ENCODE measurements around the gene SSPN.
"Not testable (repeated sequence)": the region's sequence is repeated elsewhere in the genome, so short reads cannot be mapped to it uniquely, and the experiment has no call there.

Gene SSPN

GRCh38 chr12:26233631-26234030 lies 38.3 kb downstream of the SSPN start:
- DNase-seq: no peak

DNA sequence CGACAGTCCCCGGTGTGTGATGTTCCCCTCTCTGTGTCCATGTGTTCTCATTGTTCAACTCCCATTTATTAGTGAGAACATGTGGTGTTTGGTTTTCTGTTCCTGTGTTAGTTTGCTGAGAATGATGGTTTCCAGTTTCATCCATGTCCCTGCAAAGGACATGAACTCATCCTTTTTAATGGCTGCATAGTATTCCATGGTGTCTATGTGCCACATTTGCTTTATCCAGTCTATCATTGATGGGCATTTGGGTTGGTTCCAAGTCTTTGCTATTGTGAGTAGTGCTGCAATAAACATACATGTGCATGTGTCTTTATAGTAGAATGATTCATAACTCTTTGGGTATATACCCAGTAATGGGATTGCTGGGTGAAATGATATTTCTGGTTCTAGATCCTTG lies 40.1 kb downstream of the SSPN start:
- not testable (repeated sequence) for DNase-seq

GRCh38 chr12:26238341-26239121 lies 43.2 kb downstream of the SSPN start:
- no peak for DNase-seq

GRCh38 chr12:26239122-26239851 lies 43.9 kb downstream of the SSPN start:
- DNase-seq: no peak

DNA sequence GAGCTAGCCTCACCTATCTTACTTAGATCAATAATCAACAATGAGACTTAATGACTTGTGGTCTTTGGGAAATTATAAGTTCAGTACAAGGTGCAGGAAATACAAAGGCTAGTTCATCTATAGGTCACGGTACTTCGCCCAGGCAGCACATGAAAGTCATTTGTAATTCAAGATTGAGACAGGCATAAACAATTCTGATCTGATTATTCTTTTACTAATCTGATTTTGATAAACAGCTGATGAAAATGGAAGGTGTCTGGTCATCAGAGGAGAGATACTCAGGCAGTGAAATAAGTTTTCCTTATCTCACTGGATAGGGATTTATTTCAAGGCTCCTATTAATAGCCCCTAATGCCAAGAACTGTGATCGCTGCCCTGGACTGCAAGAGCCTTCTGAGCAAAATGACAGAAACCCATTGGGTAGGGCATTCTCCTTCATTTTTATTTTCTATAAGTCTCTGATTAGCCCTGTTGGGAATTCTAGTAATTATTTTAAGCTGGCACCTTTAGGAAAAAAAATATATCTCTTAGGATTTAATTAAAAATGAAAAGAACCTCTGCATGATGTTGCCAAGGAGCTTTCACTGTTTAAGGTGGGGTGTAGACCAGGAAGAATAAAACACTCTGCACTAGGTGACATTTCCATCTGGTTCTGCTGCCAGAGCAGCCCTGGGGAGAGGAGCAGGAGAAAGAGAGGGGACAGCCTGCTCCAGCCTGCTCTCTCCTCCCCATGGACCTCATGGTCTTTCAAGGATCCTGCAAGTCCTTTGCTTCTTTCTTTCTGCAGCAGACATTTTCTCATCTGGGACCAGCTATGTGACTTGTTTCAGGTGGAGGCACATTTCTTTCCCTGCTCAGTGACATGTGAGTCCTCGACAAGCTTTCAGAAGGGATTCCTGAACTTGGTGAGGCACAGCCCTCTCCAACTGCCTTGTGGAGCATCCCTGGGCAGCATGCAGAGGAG lies 44.8 kb downstream of the SSPN start:
- no peak for DNase-seq

DNA sequence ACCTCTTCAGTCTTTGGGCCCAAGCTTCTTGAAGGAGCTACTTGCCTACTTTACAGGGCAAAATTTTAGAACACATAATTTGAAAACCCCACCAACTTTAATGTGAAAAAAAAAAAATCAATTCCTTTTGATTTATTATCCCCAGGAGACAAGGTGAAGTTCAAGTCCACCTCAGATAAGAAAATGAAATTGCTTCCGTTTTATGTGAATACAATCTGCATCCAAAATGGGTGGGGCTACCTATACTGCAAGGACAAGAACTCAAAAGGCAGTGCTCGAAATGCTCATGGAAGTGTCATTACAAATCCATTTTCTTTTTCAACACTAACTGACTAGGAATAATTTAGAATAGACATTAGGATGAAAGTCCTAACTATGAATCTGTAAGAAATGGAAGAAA lies 45.7 kb downstream of the SSPN start:
- DNase-seq: no peak

DNA sequence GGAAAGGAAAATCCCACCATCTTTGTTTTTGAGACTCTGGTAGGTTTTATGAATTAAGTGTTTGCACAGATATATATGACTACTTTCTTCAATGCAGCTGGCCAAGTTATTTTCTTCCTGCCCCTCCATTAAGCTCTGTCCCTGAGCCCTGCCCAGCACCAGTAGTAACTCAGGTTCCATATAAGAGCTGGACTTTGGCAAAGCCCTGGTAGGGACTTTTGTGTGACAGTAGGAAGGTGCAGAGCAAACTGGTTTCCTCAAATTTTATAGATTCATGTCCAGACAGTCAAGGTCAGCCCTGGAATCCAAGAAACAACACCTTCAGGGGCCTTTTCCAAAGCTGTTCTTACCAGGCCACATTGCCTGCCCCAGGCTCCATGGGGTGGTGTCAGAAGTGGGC lies 47.3 kb downstream of the SSPN start:
- no peak for DNase-seq

- DNase-seq: no peak
Observed at GRCh38 chr12:26244503-26244902, 49.1 kb downstream of the SSPN start.

DNA sequence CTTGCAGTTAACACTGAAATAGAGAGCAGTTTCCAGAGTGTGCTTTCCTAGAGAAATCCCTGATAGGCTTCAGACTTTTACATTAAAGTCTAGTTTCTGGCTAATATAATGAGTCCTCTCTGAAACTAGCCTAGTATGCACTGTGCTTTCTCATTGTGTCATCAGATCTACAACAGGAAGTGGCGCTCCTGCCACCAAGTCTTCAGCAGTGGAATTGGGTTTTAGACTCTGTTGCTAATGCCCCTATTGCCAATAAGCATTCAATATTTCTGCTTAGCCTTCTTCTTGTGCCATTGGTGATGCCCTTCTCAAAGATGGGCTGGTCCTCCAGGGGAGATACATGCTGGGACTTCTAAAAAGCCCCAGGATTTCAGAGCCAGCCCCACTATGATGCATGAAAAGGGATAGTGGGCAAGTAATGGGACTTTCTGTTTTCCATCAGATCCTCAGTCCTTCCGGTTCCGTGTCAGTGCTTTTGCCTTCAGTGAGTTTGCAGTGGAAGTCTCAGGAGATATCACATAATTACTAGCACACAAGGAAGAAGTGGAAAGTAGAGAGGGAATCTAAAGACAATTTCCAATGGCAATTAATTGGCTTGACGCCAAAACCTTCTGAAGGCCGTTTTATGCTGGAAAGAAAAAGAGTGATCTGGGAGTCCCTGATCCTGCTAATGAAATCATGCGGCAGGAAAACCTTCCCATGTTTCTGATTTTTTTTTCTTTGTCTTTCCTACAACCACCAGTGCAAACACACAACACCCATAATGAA lies 50.0 kb downstream of the SSPN start:
- DNase-seq: no peak

DNA sequence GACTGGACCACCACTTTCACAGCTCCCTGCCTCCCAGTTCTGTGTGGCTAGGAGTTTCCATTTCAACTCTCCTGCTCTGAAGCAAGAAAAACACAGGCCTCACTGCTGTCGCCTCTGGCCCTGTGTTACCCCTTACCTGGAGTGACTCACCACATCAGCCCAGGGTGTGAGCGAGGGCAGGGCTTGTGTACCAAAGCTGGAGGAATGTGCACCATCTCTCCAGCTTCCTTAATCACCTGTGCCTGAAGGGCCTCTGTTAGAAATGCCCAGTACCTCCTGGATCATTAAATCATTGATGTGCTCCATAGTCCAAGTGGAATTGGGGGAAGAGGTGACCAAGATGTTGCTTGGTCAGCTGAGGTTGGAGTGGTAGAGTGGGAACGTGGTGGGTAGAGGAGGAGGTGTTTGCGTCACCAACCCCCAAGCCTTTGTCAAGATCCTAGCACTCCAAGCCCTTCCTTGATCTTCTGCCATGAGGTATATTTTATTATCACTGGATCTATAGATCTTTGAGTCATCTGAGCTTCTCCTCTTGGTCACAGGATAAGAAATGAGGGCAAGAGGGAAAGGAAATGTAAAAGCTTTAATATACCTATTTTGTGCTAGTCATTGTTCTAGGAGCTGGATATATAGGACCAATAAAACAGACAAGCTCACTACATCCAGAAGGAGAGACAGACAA lies 51.3 kb downstream of the SSPN start:
- no peak for DNase-seq

DNA sequence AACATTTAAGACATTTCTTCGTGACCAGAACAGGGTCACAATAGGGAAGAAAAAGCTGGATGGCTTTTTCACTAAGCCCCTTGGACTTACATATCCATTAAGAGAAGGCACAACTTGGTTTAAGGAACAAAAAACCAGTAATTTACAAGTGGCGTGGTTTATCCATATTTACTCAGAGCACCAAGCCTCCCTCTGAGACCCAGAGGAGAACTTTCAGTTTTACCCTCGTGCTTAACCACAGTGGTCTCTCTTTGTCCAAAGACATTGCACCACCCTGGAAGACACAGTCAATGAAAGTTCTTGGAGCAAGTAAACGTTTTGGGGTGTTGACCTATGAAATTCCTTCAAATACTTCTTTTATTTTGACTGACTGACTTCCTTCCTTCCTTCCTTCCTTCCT lies 52.5 kb downstream of the SSPN start:
- DNase-seq: no peak

DNA sequence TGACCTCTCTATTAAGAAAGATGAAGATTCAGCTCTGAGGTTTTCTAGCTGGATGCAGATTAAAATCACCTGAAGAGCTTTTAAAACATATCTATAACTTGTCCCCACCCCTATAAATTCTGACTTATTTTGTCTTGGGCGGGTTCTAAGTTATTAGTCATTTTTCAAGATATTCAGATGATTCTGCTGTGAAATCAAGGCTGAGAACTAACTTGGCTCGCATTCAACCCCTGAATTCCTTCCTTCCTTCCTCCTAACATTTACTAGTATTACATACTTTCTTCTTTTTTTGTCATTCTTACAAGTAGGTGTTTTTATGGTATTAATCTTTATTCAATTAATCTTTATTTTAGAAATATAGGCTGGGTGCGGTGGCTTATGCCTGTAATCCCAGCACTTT lies 55.4 kb downstream of the SSPN start:
- no peak for DNase-seq

- DNase-seq: no peak
Observed at GRCh38 chr12:26251600-26251999, 56.2 kb downstream of the SSPN start.

DNA sequence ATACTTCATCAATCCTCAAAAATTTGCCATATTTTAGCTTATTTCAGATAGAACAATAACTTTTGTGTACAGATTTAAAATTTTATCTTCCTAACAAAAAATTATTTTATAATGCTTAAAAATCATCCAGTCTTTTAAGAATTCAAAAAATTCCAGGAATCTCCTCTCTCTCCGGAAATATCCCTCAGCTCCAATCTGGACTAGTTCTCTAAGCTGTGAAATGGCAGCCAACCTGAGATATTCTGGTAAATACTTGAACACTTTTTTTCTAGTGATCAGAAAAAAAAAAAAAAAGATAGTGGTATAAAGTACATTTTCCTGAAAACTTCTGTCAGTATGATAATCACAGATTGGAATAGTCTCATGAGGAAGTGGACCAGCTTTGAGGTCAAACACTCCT lies 57.6 kb downstream of the SSPN start:
- DNase-seq: no peak

GRCh38 chr12:26255893-26256645 lies 60.7 kb downstream of the SSPN start:
- no peak for DNase-seq

GRCh38 chr12:26264215-26264838 lies 69.0 kb downstream of the SSPN start:
- DNase-seq: no peak

GRCh38 chr12:26265606-26266005 lies 70.2 kb downstream of the SSPN start:
- DNase-seq: no peak

DNA sequence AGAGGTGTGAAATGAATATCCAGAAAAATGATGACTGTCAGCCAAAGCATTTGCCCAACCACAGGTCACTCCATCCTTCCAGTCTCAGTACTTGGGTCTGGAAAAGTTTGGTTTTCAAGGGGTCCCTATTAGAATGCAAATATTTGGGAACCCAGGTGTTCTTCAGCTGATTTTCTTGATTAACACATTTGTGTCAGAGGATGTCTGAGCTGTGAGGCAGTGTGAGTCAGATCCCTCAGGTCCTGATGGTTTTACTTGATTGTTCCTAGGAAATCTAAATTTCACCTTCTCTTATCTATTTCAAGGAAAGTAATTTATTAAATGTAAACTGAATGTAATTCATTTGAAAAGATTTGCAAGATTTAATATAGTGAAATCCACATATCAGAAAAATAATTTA lies 71.5 kb downstream of the SSPN start:
- no peak for DNase-seq

- DNase-seq: no peak
Observed at GRCh38 chr12:26268841-26269561, 73.6 kb downstream of the SSPN start.

Measured in CD4-positive, alpha-beta T cell treated with Interleukin-1 beta for 1 hour (primary cell).